ENCODE data around the gene GATAD2A.
"Not testable (repeated sequence)": the region's sequence is repeated elsewhere in the genome, so short reads cannot be mapped to it uniquely, and the experiment has no call there.

GATAD2A gene
- total RNA-seq: 174 to 185 reads per million in 2 donors

- DNase-seq: peak; percentile 93
Observed at GRCh38 chr19:19404879-19405860, at the start of gene GATAD2A. Gene GATAD2A (plus strand): TSS chr19:19405675. CDS start chr19:19465346, 59,671 bp downstream.

- DNase-seq: no peak
Observed at GRCh38 chr19:19356500-19356899, 49.0 kb upstream of the GATAD2A start.

- DNase-seq: no peak
Observed at GRCh38 chr19:19356901-19357566, 48.4 kb upstream of the GATAD2A start.

GRCh38 chr19:19361075-19361594 is 44.3 kb upstream of the GATAD2A start:
- DNase-seq: peak; percentile 64

GRCh38 chr19:19362075-19362474 is 43.4 kb upstream of the GATAD2A start:
- DNase-seq: no peak

GRCh38 chr19:19366434-19367396 is 38.8 kb upstream of the GATAD2A start:
- DNase-seq: peak; percentile 60

- DNase-seq: no peak
Observed at GRCh38 chr19:19368087-19368486, 37.4 kb upstream of the GATAD2A start.

- DNase-seq: no peak
Observed at GRCh38 chr19:19371059-19371458, 34.4 kb upstream of the GATAD2A start.

GRCh38 chr19:19372656-19373416 is 32.6 kb upstream of the GATAD2A start:
- no peak for DNase-seq

GRCh38 chr19:19379527-19379926 is 25.9 kb upstream of the GATAD2A start:
- DNase-seq: no peak

- not testable (repeated sequence) for DNase-seq
Observed at GRCh38 chr19:19380316-19380715, 25.2 kb upstream of the GATAD2A start.

- DNase-seq: no peak
Observed at GRCh38 chr19:19381007-19381926, 24.2 kb upstream of the GATAD2A start.

GRCh38 chr19:19382118-19382517 is 23.4 kb upstream of the GATAD2A start:
- DNase-seq: no peak

- DNase-seq: no peak
Observed at GRCh38 chr19:19384486-19384885, 21.0 kb upstream of the GATAD2A start.

- peak; percentile 98 for DNase-seq
Observed at GRCh38 chr19:19385131-19385895, 20.2 kb upstream of the GATAD2A start.

GRCh38 chr19:19385896-19386869 is 19.3 kb upstream of the GATAD2A start:
- DNase-seq: peak; percentile 48

GRCh38 chr19:19387108-19387507 is 18.4 kb upstream of the GATAD2A start:
- no peak for DNase-seq
